GM19328 (cell line): ENCODE measurements around the gene NDUFB5.
"Not testable (repeated sequence)": the region's sequence is repeated elsewhere in the genome, so short reads cannot be mapped to it uniquely, and the experiment has no call there.

Experiments
- ATAC-seq: cut with Tn5 transposase; IDR thresholded peaks from one replicate; pipeline ENCODE4 v1.9.1; 2021; ENCODE audit warnings: mild to moderate bottlenecking, moderate library complexity; ENCODE audit not compliant: unreplicated experiment

NDUFB5 gene

GRCh38 chr3:179630753-179631451 lies 26.3 kb downstream of the NDUFB5 start:
- ATAC-seq, result no peak

- no peak for ATAC-seq
Observed at GRCh38 chr3:179640469-179640868, 35.9 kb downstream of the NDUFB5 start.

GRCh38 chr3:179642871-179643270 lies 38.3 kb downstream of the NDUFB5 start:
- no peak for ATAC-seq

GRCh38 chr3:179643837-179644236 lies 39.2 kb downstream of the NDUFB5 start:
- not testable (repeated sequence) for ATAC-seq

GRCh38 chr3:179646177-179646576 lies 41.6 kb downstream of the NDUFB5 start:
- ATAC-seq, result no peak

- ATAC-seq, result no peak
Observed at GRCh38 chr3:179651687-179652446, 47.3 kb downstream of the NDUFB5 start.

- peak; percentile 66 for ATAC-seq
Observed at GRCh38 chr3:179652447-179653095, 48.0 kb downstream of the NDUFB5 start, which contains the start of gene USP13. Gene USP13, plus strand, starts transcription at chr3:179653040. Its CDS starts 186 bp downstream, at chr3:179653226.

- peak; percentile 47 for ATAC-seq
Observed at GRCh38 chr3:179653096-179653797, 48.7 kb downstream of the NDUFB5 start.

GRCh38 chr3:179655236-179655635 lies 50.6 kb downstream of the NDUFB5 start:
- no peak for ATAC-seq

GRCh38 chr3:179658606-179659005 lies 54.0 kb downstream of the NDUFB5 start:
- ATAC-seq, result no peak

GRCh38 chr3:179660872-179661271 lies 56.3 kb downstream of the NDUFB5 start:
- no peak for ATAC-seq

GRCh38 chr3:179661777-179662176 lies 57.2 kb downstream of the NDUFB5 start:
- ATAC-seq, result no peak

- no peak for ATAC-seq
Observed at GRCh38 chr3:179663093-179663492, 58.5 kb downstream of the NDUFB5 start.

GRCh38 chr3:179666030-179666429 lies 61.4 kb downstream of the NDUFB5 start:
- ATAC-seq, result no peak

GRCh38 chr3:179666436-179667035 lies 61.9 kb downstream of the NDUFB5 start:
- ATAC-seq, result no peak

- ATAC-seq, result no peak
Observed at GRCh38 chr3:179668429-179668828, 63.8 kb downstream of the NDUFB5 start.

GRCh38 chr3:179670311-179670710 lies 65.7 kb downstream of the NDUFB5 start:
- ATAC-seq, result no peak

- ATAC-seq, result no peak
Observed at GRCh38 chr3:179671309-179671708, 66.7 kb downstream of the NDUFB5 start.

GRCh38 chr3:179671747-179672242 lies 67.2 kb downstream of the NDUFB5 start:
- ATAC-seq, result no peak

GRCh38 chr3:179672918-179673317 lies 68.3 kb downstream of the NDUFB5 start:
- no peak for ATAC-seq
